GM19035 (cell line): ENCODE data around the gene GIGYF1.

Experiments
- ATAC-seq: cut with Tn5 transposase; IDR thresholded peaks from one replicate; pipeline ENCODE4 v1.9.1; 2021; ENCODE audit not compliant: unreplicated experiment

The GIGYF1 gene

DNA sequence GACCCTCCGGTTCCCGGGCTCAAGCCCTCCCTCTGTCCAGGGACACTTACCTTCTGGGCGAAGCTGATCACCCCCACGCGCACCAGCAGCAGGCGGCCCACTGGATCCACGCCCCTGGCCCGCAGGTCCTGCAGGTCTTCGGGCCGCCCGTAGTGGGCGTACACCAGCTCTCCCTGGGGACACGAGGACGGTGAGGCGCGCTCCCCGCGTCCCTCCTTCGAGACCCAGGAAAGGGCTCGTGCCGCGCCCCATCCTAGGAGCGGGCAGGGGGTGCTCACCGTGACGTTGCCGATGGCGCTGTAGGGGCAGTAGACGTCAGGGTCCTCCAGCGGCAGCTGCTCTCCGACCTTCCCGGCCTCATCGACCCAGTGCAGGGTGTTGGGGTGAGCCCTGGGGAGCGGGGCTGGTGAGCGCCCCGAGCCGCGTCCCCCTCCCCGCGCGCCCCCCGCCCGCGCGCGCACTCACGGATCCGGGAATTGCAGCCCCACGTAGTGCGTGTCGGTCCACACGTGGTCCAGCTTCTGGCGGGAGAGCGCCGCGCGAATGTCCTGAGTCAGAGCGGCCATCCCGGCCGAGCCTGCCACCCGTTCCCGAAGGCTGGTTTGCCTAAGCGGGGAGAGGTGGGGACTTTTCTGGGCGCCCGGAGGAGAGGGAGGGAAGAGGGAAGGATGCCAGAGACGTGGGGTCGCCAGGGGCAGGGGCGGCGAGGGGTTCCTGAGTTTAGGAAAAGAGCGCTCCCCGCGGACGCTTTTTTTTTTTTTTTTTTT lies 60.9 kb downstream of the GIGYF1 start:
- peak; percentile 65 for ATAC-seq

DNA sequence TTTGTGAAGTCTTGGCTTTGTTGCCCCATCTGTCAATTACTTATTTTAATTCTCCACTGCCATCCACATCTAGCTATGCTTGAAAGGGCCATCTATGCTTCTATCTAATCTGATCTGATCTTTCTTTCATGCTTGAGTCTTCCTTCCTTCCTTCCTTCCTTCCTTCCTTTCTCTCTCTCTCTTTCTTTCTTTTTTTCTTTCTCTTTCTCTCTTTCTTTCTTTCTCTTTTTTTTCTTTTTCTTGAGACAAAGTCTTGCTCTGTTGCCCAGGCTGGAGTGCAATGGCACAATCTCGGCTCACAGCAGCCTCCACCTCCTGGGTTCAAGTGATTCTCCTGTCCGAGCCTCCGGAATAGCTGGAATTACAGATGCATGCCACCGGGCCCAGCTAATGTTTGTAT lies 64.0 kb downstream of the GIGYF1 start:
- no peak for ATAC-seq
